K562 (cell line): ENCODE results near the gene ATP2B1. TPM values are rescaled to one million over a fixed set of nuclear protein-coding genes. Genes with fewer than 3 reads are reported as not detected.

Experiments used
- C11orf30 ChIP-seq: fragments of 450-650 bp; IDR thresholded peaks from 2 replicates; pipeline ENCODE4 v1.6.1; 2016; ENCODE audit warnings: low read depth, mild to moderate bottlenecking
- HMBOX1 ChIP-seq: sonication (generic); IDR thresholded peaks from 2 replicates; pipeline ENCODE4 v1.6.1; 2016
- IRF9 ChIP-seq: fragments of 450-650 bp; IDR thresholded peaks from 2 replicates; pipeline ENCODE4 v1.6.1; 2016; ENCODE audit warnings: missing biosample characterization, missing genetic modification characterization
- JUN ChIP-seq, 2 experiments: sonication (generic) in 1 of 2; formaldehyde crosslinking in 1 of 2; IDR thresholded peaks; 2 replicates each; pipeline versions ENCODE4 v1.6.1 to v1.8.0; 2012 to 2022; ENCODE audit warnings: borderline replicate concordance in 2 of 2, mild to moderate bottlenecking in 2 of 2, improper control_type of control experiment in 1 of 2, low read depth in 1 of 2, low read length in 1 of 2, missing genetic modification reagents in 1 of 2
- KHSRP ChIP-seq: fragments of 450-650 bp; IDR thresholded peaks from 2 replicates; pipeline ENCODE4 v1.6.1; 2017
- MCM5 ChIP-seq: fragments of 450-650 bp; IDR thresholded peaks from 2 replicates; pipeline ENCODE4 v1.6.1; 2016; ENCODE audit warnings: low read depth
- NCOA2 ChIP-seq, 2 experiments: fragments of 450-650 bp; IDR thresholded peaks; 2 replicates each; pipeline ENCODE4 v1.6.1; 2018; ENCODE audit warnings: mild to moderate bottlenecking in 2 of 2, moderate library complexity in 1 of 2; ENCODE audit not compliant: partially characterized antibody in 2 of 2
- NCOR1 ChIP-seq: fragments of 450-650 bp; IDR thresholded peaks from 2 replicates; pipeline ENCODE4 v1.6.1; 2016; ENCODE audit warnings: mild to moderate bottlenecking, moderate library complexity
- NFATC3 ChIP-seq: fragments of 450-650 bp; IDR thresholded peaks from 2 replicates; pipeline ENCODE4 v1.6.1; 2017; ENCODE audit warnings: mild to moderate bottlenecking
- NR2C2 ChIP-seq, 2 experiments: fragments of 200-800 bp in 1 of 2; sonication (Bioruptor generic) in 1 of 2; sonication (generic) in 1 of 2; formaldehyde crosslinking in 1 of 2; IDR thresholded peaks; 2 replicates each; pipeline versions ENCODE4 v1.6.1 to v1.8.0; 2016 to 2022; ENCODE audit warnings: mild to moderate bottlenecking in 1 of 2, missing compliant biosample characterization in 1 of 2, missing genetic modification characterization in 1 of 2, missing genetic modification reagents in 1 of 2
- SMAD2 ChIP-seq: fragments of 150-350 bp; IDR thresholded peaks from 2 replicates; pipeline ENCODE4 v1.6.1; 2014; ENCODE audit warnings: low read depth, mild to moderate bottlenecking, low read length
- TAF7 ChIP-seq: fragments of 450-650 bp; IDR thresholded peaks from 2 replicates; pipeline ENCODE4 v1.6.1; 2016; ENCODE audit warnings: missing genetic modification characterization, missing compliant biosample characterization
- ZNF395 ChIP-seq: fragments of 200-800 bp; sonication (Bioruptor generic); IDR thresholded peaks from 2 replicates; pipeline ENCODE4 v1.6.1; 2017; ENCODE audit warnings: missing genetic modification characterization, missing compliant biosample characterization
- polyA plus RNA-seq, 8 experiments: library from polyadenylated mRNA; depleted of rRNA in 4 of 8; stranded (reverse) in 5 of 8; unstranded in 3 of 8; fragments of >200 nt; fragmentation: Nextera tagmentation in 2 of 8; fragmentation: Illumina TruSeq in 1 of 8; extraction: Ambion mirVana in 2 of 8; extraction: Trizol in 1 of 8; gene quantifications; 2 replicates each; pipeline versions ENCODE4 v1.2.1 to v1.2.3, GENCODE V29; 2011 to 2014; ENCODE audit warnings: inconsistent platforms in 1 of 8, missing spikeins in 1 of 8
- total RNA-seq, 7 experiments: library from RNA; depleted of rRNA in 6 of 7; stranded (reverse); fragments of >200 nt in 6 of 7; fragmentation: Illumina TruSeq in 2 of 7; extraction: Trizol in 2 of 7; gene quantifications; 2 replicates each; pipeline versions ENCODE4 v1.2.1 to v1.2.3, GENCODE V29; 2011 to 2021; ENCODE audit warnings: low replicate concordance in 1 of 7
- TF ChIP-seq, protein P1 (sequence below), 2 experiments: fragments of 450-650 bp; IDR thresholded peaks; 2 replicates each; pipeline ENCODE4 v1.6.1; 2018; ENCODE audit warnings: mild to moderate bottlenecking in 2 of 2, low read depth in 1 of 2; ENCODE audit not compliant: partially characterized antibody in 2 of 2
- TF ChIP-seq, protein P2 (sequence below): fragments of 450-650 bp; formaldehyde crosslinking; IDR thresholded peaks from 2 replicates; pipeline ENCODE4 v1.4.0; 2020; ENCODE audit warnings: mild to moderate bottlenecking, moderate library complexity

ATP2B1 gene
- total and polyA plus RNA-seq, 9 of the 15 experiments (the other 6 are each of a cell fraction or from before 2014, with no cell fraction given), result 8.6 to 39.0 (median 27.8) TPM

GRCh38 chr12:89756585-89757398, 48.2 kb upstream of the ATP2B1 start (continued):
- TF ChIP-seq HMBOX1 (peak; percentile 61; the same call in 1 of the 2 replicates), C11orf30 (peak; percentile 99), NFATC3 (peak; percentile 100), NCOA2 (IDR thresholded peaks at IDR 0.05; ENCODE audit: partially characterized antibody in 2 of 2) (peak in 1 of 2 experiments; percentile 36), NR2C2 (CRISPR knock-in tag; IDR thresholded peaks at IDR 0.05) (no peak), NR2C2 (tag; IDR thresholded peaks at IDR 0.05) (peak; percentile 82), IRF9 (tag) (peak; percentile 37; the same call in 1 of the 2 replicates), KHSRP (no peak), MCM5 (no peak), TAF7 (no peak), ZNF395 (peak; percentile 79; the same call in 1 of the 2 replicates), SMAD2 (no peak), NCOR1 (peak; percentile 19; the same call in 1 of the 2 replicates), JUN (IDR thresholded peaks at IDR 0.05; ENCODE audit: borderline replicate concordance, low read depth, low read length) (peak; percentile 98), JUN (CRISPR knock-in tag; IDR thresholded peaks at IDR 0.05; ENCODE audit: borderline replicate concordance) (peak; percentile 99)
- TF ChIP-seq, protein P1, sequence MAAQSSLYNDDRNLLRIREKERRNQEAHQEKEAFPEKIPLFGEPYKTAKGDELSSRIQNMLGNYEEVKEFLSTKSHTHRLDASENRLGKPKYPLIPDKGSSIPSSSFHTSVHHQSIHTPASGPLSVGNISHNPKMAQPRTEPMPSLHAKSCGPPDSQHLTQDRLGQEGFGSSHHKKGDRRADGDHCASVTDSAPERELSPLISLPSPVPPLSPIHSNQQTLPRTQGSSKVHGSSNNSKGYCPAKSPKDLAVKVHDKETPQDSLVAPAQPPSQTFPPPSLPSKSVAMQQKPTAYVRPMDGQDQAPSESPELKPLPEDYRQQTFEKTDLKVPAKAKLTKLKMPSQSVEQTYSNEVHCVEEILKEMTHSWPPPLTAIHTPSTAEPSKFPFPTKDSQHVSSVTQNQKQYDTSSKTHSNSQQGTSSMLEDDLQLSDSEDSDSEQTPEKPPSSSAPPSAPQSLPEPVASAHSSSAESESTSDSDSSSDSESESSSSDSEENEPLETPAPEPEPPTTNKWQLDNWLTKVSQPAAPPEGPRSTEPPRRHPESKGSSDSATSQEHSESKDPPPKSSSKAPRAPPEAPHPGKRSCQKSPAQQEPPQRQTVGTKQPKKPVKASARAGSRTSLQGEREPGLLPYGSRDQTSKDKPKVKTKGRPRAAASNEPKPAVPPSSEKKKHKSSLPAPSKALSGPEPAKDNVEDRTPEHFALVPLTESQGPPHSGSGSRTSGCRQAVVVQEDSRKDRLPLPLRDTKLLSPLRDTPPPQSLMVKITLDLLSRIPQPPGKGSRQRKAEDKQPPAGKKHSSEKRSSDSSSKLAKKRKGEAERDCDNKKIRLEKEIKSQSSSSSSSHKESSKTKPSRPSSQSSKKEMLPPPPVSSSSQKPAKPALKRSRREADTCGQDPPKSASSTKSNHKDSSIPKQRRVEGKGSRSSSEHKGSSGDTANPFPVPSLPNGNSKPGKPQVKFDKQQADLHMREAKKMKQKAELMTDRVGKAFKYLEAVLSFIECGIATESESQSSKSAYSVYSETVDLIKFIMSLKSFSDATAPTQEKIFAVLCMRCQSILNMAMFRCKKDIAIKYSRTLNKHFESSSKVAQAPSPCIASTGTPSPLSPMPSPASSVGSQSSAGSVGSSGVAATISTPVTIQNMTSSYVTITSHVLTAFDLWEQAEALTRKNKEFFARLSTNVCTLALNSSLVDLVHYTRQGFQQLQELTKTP (IDR thresholded peaks at IDR 0.05; ENCODE audit: low read depth in 1 of 2, partially characterized antibody in 2 of 2), result peak in 1 of 2 experiments; percentile 56
- TF ChIP-seq, protein P2, sequence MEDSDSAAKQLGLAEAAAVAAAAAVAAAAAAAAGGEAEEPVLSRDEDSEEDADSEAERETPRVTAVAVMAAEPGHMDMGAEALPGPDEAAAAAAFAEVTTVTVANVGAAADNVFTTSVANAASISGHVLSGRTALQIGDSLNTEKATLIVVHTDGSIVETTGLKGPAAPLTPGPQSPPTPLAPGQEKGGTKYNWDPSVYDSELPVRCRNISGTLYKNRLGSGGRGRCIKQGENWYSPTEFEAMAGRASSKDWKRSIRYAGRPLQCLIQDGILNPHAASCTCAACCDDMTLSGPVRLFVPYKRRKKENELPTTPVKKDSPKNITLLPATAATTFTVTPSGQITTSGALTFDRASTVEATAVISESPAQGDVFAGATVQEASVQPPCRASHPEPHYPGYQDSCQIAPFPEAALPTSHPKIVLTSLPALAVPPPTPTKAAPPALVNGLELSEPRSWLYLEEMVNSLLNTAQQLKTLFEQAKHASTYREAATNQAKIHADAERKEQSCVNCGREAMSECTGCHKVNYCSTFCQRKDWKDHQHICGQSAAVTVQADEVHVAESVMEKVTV (CRISPR knock-in tag), result no peak
